Effector memory CD8-positive, alpha-beta T cell (primary cell): ENCODE data around the gene POMT1.

Source experiments
- ATAC-seq: fragments of 150-1000 bp; cut with Tn5 transposase; replicated peaks from 2 replicates; pipeline ENCODE4 v1.10.0; 2021; ENCODE audit warnings: mild to moderate bottlenecking, moderate library complexity
- DNase-seq, 3 experiments: peaks; one replicate each; pipeline ENCODE4 v3.0.0; 2021
- H3K27ac Mint-ChIP-seq, 2 donors: one replicate each; pipeline ENCODE4 v1.8.0; 2022; ENCODE audit warnings: mild to moderate bottlenecking in 2 of 2, mixed read lengths in 2 of 2, moderate library complexity in 2 of 2
- H3K27me3 Mint-ChIP-seq, 2 donors: one replicate each; pipeline ENCODE4 v1.8.0; 2022; ENCODE audit warnings: mixed read lengths in 2 of 2
- H3K36me3 Mint-ChIP-seq: one replicate; pipeline ENCODE4 v1.8.0; 2022; ENCODE audit warnings: mild to moderate bottlenecking, moderate library complexity, mixed read lengths; ENCODE audit not compliant: insufficient read depth
- H3K4me1 Mint-ChIP-seq, 2 donors: one replicate each; pipeline ENCODE4 v1.8.0; 2022; ENCODE audit warnings: low read depth in 2 of 2, mixed read lengths in 2 of 2
- H3K4me3 Mint-ChIP-seq, 2 donors: one replicate each; pipeline ENCODE4 v1.8.0; 2022; ENCODE audit warnings: mild to moderate bottlenecking in 2 of 2, mixed read lengths in 2 of 2, moderate library complexity in 2 of 2
- H3K9me3 Mint-ChIP-seq, 2 donors: one replicate each; pipeline ENCODE4 v1.8.0; 2022; ENCODE audit warnings: mixed read lengths in 2 of 2

Gene POMT1

GRCh38 chr9:131516930-131517329, 14.2 kb downstream of the POMT1 start:
- Mint-ChIP-seq H3K36me3 (peaks cover 37% of the 10 kb centered on the region), H3K27ac (no peak overlapping the region), H3K4me3 (no peak overlapping the region), H3K4me1 (peaks cover 2 to 3% of the 10 kb centered on the region in 2 donors), H3K27me3 (no peaks in the 10 kb centered on the region), H3K9me3 (no peaks in the 10 kb centered on the region)
- no peak for DNase-seq
- no peak for ATAC-seq

DNA sequence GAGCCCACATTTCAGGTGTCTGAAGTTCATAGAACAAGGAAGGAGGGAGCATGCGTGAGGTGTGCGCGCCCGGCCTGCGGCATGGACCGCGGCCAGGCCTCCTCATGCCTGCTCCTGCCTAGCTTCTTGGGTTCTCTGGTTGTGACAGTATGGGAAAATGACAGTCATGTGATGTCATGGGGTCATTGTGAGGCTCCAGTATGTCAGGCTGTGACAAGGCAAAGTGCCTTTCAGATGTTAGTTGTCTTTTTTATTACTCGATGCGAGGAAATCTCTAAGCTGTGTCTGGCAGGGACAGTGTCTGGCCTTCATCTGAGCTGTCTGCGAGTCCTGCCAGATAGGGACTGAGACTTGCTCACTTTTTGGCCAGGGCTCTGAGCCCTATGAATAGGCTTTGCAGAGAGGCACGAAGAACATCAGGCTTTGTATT, 15.1 kb downstream of the POMT1 start:
- H3K9me3 Mint-ChIP-seq, result no peaks in the 10 kb centered on the region
- H3K27ac Mint-ChIP-seq, result peak overlapping the region in 1 of 2 donors; percentile 44
- no peak for DNase-seq
- ATAC-seq, result no peak
- peaks cover 33% of the 10 kb centered on the region for H3K36me3 Mint-ChIP-seq
- peaks cover 0 to 2% of the 10 kb centered on the region in 2 donors for H3K4me1 Mint-ChIP-seq
- no peak overlapping the region for H3K4me3 Mint-ChIP-seq
- no peaks in the 10 kb centered on the region for H3K27me3 Mint-ChIP-seq

DNA sequence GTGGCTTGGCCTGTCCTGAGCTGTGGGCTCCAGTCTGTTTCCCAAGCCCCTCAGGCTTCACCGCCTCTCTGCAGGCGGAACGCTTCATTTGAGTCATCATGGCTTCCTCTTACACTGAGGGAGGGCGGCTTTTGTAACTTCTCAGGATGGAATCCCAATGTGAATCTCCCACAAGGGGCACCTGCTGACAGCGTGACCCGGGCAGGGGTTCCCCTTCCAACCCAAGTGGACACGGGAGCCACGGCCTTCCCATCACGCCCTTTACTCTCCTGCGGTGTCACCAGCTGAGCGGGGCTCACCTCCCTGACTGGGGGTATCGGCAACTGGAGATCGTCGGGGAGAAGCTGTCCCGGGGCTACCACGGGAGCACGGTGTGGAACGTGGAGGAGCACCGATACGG, 15.8 kb downstream of the POMT1 start:
- ATAC-seq (no peak), DNase-seq (no peak)
- peak overlapping the region; percentile 35 to 44 for H3K27ac Mint-ChIP-seq
- H3K27me3 Mint-ChIP-seq, result no peaks in the 10 kb centered on the region
- no peaks in the 10 kb centered on the region for H3K9me3 Mint-ChIP-seq
- no peaks in the 10 kb centered on the region for H3K4me1 Mint-ChIP-seq
- H3K36me3 Mint-ChIP-seq, result peaks cover 37% of the 10 kb centered on the region
- no peak overlapping the region for H3K4me3 Mint-ChIP-seq

- no peak overlapping the region for H3K27ac Mint-ChIP-seq
- H3K27me3 Mint-ChIP-seq, result no peaks in the 10 kb centered on the region
- DNase-seq, result no peak
- no peaks in the 10 kb centered on the region for H3K9me3 Mint-ChIP-seq
- peaks cover 46% of the 10 kb centered on the region for H3K36me3 Mint-ChIP-seq
- no peak for ATAC-seq
- H3K4me3 Mint-ChIP-seq, result no peak overlapping the region
- H3K4me1 Mint-ChIP-seq, result no peaks in the 10 kb centered on the region
Observed at GRCh38 chr9:131520503-131520902, 17.8 kb downstream of the POMT1 start.

DNA sequence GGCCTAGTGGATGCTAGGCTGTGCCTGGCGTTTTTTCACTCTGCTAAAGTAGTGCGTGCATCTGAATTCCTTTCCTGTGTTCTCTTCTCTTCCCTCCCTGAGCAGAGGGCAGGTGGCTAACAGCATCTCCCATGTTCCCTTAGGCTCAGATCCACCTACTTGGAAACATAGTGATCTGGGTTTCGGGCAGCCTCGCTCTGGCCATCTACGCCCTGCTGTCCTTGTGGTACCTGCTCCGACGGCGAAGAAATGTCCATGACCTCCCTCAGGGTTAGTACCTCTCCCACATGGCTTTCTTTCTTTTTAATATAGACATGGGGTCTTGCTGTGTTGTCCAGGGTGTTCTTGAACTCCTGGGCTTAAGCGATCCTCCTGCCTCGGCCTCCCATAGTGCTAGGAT, 18.5 kb downstream of the POMT1 start:
- peak overlapping the region in 1 of 2 donors; percentile 44 for H3K27ac Mint-ChIP-seq
- ATAC-seq (no peak), DNase-seq (no peak)
- H3K36me3 Mint-ChIP-seq, result peaks cover 52% of the 10 kb centered on the region
- H3K27me3 Mint-ChIP-seq, result no peaks in the 10 kb centered on the region
- H3K4me1 Mint-ChIP-seq, result no peaks in the 10 kb centered on the region
- no peak overlapping the region for H3K4me3 Mint-ChIP-seq
- H3K9me3 Mint-ChIP-seq, result no peaks in the 10 kb centered on the region

DNA sequence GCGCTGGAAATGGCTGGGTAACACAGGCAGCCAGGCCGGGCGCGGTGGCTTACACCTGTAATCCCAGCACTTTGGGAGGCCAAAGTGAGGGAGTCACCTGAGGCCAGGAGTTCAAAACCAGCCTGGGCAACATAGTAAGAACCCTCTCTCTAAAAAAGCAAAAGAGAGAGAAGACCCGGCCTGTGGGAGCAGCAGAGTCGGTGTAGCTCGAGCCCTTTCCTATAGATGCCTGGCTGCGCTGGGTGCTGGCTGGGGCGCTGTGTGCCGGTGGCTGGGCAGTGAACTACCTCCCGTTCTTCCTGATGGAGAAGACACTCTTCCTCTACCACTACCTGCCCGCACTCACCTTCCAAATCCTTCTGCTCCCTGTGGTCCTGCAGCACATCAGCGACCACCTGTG, 19.1 kb downstream of the POMT1 start:
- H3K9me3 Mint-ChIP-seq, result no peaks in the 10 kb centered on the region
- DNase-seq (no peak), ATAC-seq (no peak)
- peaks cover 55% of the 10 kb centered on the region for H3K36me3 Mint-ChIP-seq
- peaks cover 0 to 1% of the 10 kb centered on the region in 2 donors for H3K4me1 Mint-ChIP-seq
- H3K4me3 Mint-ChIP-seq, result no peak overlapping the region
- H3K27ac Mint-ChIP-seq, result peak overlapping the region; percentile 44 to 60
- H3K27me3 Mint-ChIP-seq, result no peaks in the 10 kb centered on the region

- Mint-ChIP-seq H3K36me3 (peaks cover 56% of the 10 kb centered on the region), H3K27ac (peak overlapping the region; percentile 60 to 84), H3K9me3 (no peaks in the 10 kb centered on the region), H3K27me3 (no peaks in the 10 kb centered on the region), H3K4me1 (peaks cover 0 to 1% of the 10 kb centered on the region in 2 donors), H3K4me3 (no peak overlapping the region)
- ATAC-seq (no peak), DNase-seq (no peak)
Observed at GRCh38 chr9:131522257-131523085, 19.8 kb downstream of the POMT1 start.

DNA sequence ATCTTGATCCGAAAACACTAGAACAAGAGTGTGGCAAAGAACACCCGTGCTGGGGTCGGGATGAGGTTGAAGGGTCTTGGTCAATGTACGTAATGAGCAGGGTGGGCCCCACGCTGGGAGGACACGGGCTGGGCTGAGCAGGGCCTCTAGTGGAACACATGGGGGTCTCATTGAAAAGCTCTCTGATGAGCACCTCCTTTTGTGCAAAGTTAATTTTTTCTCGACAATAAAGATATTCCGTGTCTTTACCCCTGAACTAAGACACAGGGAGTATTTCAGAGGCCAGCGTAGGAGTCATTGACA, 20.3 kb downstream of the POMT1 start:
- H3K4me3 Mint-ChIP-seq, result no peak overlapping the region
- no peaks in the 10 kb centered on the region for H3K9me3 Mint-ChIP-seq
- no peak for ATAC-seq
- no peak for DNase-seq
- peaks cover 57% of the 10 kb centered on the region for H3K36me3 Mint-ChIP-seq
- no peaks in the 10 kb centered on the region for H3K27me3 Mint-ChIP-seq
- no peak overlapping the region for H3K27ac Mint-ChIP-seq
- peaks cover 0 to 1% of the 10 kb centered on the region in 2 donors for H3K4me1 Mint-ChIP-seq

DNA sequence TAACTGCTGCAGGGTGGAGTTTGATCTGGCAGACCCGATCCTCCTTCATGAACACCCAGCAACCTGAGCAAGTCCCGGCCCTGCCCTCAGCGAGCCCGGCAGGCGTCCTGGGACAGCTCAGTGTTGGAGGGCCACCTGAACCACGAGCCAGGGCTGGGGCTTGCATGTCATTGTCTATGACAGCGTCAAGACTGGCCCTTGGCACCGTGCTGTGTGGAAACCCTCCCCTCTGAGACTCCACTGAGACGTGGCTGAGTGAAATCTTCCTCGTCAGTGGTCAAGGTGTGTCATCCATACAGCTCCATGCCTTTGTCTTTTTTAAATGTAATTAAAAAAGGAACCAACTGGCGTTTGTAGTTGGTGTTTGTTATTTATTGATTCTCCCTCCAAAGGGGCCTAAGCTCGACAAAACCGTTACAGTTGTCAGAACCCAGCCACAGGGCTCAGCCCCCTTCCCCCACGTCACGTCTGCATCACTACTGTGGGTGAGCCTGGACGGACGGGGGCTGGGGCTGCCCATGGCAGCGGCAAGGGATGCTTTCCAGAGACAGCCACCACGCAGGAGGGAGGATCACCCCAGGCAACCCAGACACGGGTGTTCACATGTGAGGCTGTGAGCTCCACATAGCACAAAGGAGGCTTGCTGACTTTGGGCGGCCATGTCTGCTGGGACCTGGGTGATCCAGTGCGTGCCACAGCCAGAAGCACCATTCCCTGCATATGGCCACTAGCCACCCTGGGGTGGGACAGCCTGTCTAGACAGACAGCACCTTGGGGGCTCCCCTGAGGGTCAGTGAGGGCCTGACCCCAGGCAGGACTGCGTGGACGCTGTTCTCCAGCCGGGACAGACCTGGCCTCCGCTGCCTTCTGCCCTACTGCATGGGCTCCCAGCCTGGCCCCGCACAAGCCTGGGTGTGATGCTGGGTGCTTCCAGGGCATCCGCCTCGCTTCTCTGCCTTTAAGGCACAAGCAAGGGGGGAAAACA, 21.0 kb downstream of the POMT1 start:
- Mint-ChIP-seq H3K36me3 (peaks cover 62% of the 10 kb centered on the region), H3K9me3 (no peaks in the 10 kb centered on the region), H3K27ac (peak overlapping the region in 1 of 2 donors; percentile 1), H3K4me3 (no peak overlapping the region), H3K4me1 (peaks cover 0 to 3% of the 10 kb centered on the region in 2 donors), H3K27me3 (no peaks in the 10 kb centered on the region)
- no peak for DNase-seq
- ATAC-seq, result no peak

DNA sequence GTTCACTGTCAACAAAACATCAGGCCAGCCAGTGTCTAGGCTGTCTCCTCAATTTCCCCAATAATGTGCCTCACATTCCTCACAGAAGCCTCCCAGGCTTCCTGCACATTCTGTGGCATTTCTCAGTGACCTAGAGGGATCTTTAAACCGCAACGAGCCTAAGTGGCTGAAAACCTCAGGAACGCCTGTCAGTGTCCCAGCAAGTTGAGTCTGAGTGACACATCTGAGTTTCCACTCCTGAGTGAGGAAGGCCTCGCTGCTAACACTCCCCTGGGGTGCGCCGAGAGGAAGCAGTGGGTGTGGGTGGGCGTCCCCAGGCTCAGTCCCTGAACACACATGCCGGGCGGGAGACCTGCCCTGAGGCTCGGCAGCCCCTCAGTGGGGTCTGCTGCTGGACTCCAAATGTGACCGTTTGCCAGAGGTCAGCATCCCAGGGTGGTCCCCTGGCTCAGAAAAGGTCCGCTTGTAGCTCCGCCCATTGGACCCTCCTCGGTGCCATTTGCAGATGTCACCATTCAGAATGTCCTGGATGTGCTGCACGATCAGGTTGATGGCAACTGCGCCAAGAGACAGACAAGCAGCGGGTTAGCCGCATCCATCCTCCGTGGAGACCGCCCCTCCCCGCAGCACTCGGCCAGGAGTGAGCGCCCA, 22.1 kb downstream of the POMT1 start:
- Mint-ChIP-seq H3K9me3 (no peaks in the 10 kb centered on the region), H3K36me3 (peaks cover 53% of the 10 kb centered on the region), H3K27ac (no peak overlapping the region), H3K4me1 (peaks cover 0 to 4% of the 10 kb centered on the region in 2 donors), H3K4me3 (no peak overlapping the region), H3K27me3 (no peaks in the 10 kb centered on the region)
- ATAC-seq (no peak), DNase-seq (no peak)

DNA sequence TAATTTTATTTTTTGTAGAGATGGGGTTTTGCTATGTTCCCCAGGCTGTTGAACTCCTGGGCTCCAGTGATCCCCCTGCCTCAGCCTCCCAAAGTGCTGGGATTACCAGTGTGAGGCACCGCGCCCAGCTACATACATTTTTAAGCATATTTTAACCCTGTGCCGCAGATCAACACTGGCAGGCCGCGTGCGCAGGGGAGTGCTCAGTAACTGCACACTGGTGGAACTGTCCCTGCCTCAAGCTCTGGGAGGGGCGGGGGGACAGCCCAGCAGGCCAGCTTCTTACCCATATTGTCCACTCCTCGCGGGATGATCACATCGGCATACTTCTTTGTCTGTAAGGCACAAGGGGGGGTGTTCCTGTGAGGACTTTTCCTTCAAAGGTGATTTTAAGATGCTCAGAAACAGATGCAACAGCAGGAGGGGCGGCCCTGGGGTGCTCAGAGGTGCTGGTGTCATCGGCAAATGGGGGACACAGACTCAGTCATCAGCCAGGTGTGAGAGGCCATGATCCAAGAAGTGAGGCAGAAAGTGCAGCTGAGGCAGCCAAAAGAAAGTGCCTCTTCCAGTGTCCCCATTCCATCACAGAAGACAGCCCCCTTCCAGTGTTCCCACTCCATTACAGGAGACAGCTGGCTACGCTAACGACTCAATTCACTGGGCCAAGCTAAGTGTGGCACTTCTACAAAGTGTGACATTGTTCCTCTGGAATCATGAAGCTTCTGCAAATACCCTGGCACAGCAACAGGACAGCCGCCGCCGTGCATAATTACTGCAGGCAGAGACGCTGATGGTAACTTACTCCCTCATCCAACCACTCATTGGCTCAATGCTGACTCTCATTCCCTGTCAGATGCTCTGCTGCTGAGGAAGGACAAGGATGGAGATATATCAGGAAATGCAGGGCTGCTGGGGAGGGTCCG, 23.2 kb downstream of the POMT1 start:
- Mint-ChIP-seq H3K4me1 (peaks cover 0 to 8% of the 10 kb centered on the region in 2 donors), H3K27me3 (no peaks in the 10 kb centered on the region), H3K4me3 (no peak overlapping the region), H3K36me3 (peaks cover 51% of the 10 kb centered on the region), H3K27ac (peak overlapping the region; percentile 44 to 60), H3K9me3 (no peaks in the 10 kb centered on the region)
- DNase-seq (no peak), ATAC-seq (no peak)

GRCh38 chr9:131528186-131528585, 25.5 kb downstream of the POMT1 start:
- peak overlapping the region; percentile 29 to 42 for H3K4me3 Mint-ChIP-seq
- no peak for ATAC-seq
- DNase-seq, result no peak
- H3K36me3 Mint-ChIP-seq, result peaks cover 39% of the 10 kb centered on the region
- peak overlapping the region in 1 of 2 donors; percentile 68 for H3K27ac Mint-ChIP-seq
- H3K27me3 Mint-ChIP-seq, result no peaks in the 10 kb centered on the region
- H3K9me3 Mint-ChIP-seq, result no peaks in the 10 kb centered on the region
- peaks cover 0 to 8% of the 10 kb centered on the region in 2 donors for H3K4me1 Mint-ChIP-seq
